AG04449 (cell line): ENCODE data around the gene SCFD2.

Experiments used
- CTCF ChIA-PET: fragments of 350-600 bp; formaldehyde crosslinking; extraction: SDS; loops from one replicate; lab custom pipeline; 2021; ENCODE audit warnings: antibody characterized with exemption; lab: Yijun Ruan, JAX
- POLR2A ChIA-PET: fragments of 400-600, 350-600 bp; formaldehyde crosslinking; extraction: SDS; loops from one replicate; lab custom pipeline; 2020; ENCODE audit warnings: antibody characterized with exemption, inconsistent platforms; lab: Yijun Ruan, JAX
- DNase-seq: peaks from one replicate; pipeline ENCODE4 v3.0.0-alpha.2; 2010; ENCODE audit warnings: low read depth, low spot score
- H3K4me3 ChIP-seq: 2 replicates; pipeline ENCODE4 v1.5.1; 2011; ENCODE audit warnings: low read depth, mild to moderate bottlenecking, control low read depth, low read length
- TF ChIP-seq, protein P1 (sequence below): IDR thresholded peaks from one replicate; pipeline ENCODE4 v1.5.1; 2011; ENCODE audit warnings: mild to moderate bottlenecking, moderate library complexity, low read length, control low read depth, inconsistent platforms; ENCODE audit not compliant: insufficient read depth; ENCODE audit errors: missing control alignments

SCFD2 gene

GRCh38 chr4:52865300-52865699 is 500.6 kb downstream of the SCFD2 start:
- ChIA-PET CTCF (no interaction called here), POLR2A (no interaction called here)
- DNase-seq: no peak
- TF ChIP-seq, protein P1, sequence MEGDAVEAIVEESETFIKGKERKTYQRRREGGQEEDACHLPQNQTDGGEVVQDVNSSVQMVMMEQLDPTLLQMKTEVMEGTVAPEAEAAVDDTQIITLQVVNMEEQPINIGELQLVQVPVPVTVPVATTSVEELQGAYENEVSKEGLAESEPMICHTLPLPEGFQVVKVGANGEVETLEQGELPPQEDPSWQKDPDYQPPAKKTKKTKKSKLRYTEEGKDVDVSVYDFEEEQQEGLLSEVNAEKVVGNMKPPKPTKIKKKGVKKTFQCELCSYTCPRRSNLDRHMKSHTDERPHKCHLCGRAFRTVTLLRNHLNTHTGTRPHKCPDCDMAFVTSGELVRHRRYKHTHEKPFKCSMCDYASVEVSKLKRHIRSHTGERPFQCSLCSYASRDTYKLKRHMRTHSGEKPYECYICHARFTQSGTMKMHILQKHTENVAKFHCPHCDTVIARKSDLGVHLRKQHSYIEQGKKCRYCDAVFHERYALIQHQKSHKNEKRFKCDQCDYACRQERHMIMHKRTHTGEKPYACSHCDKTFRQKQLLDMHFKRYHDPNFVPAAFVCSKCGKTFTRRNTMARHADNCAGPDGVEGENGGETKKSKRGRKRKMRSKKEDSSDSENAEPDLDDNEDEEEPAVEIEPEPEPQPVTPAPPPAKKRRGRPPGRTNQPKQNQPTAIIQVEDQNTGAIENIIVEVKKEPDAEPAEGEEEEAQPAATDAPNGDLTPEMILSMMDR: no peak
- H3K4me3 ChIP-seq: no peak overlapping the region

DNA sequence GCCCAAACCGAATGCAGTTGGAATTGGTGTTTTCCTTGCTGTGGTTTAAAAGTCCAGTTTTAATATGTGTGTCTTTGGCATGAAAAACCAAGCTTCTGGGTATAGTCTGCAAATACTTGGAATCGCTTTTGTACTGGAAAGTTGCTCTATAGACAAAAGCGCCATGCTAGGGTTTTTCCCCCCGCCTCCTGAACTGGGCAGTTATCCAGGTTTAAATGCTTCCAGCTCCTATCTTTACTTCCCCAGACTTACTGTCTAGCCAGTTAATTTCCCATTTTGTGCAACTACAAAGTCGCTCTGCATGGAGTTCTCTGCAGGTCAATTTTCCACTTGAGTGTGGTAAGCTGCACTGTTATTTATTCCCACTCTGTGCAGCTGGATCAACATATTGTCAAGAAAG is 501.1 kb downstream of the SCFD2 start:
- no peak overlapping the region for H3K4me3 ChIP-seq
- ChIA-PET POLR2A (no interaction called here), CTCF (interaction anchor here (0.7 to 1.2 kb wide), 2 partner anchors 47 to 120 kb away, joined by 3 read pairs; no protein-coding TSS in a partner anchor)
- TF ChIP-seq, protein P1: no peak
- DNase-seq: peak; percentile 23

DNA sequence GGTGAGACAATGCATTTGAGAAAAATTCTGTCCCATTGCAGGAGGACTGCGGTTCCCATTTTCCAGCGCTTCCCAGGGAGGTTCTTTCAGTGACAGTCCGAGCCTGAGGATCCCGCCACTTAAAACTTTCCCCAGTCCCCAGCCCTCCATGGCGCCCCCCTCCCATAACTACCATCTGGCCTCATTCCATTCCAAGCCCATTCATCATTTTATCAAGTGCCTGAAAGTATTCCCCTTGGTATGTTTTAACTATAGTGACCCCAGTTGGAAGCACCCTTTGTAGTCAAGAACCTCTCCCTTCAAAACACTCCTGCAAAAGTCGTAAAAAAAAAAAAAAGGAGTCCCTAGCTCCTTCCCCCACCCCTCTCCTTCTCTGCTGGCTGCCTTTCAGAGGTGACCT is 502.5 kb downstream of the SCFD2 start:
- CTCF ChIA-PET: interaction anchor here (1.0 to 1.3 kb wide), 3 partner anchors 11 to 318 kb away, joined by 3 to 4 read pairs (median 3); no protein-coding TSS in a partner anchor
- no peak for DNase-seq

GRCh38 chr4:52862639-52863161 is 503.2 kb downstream of the SCFD2 start:
- POLR2A ChIA-PET: no interaction called here
- peak overlapping the region; percentile 73 for H3K4me3 ChIP-seq
- CTCF ChIA-PET: interaction anchor here (1.0 kb wide), 1 partner anchor 120 kb away, joined by 4 read pairs; no protein-coding TSS in a partner anchor
- TF ChIP-seq, protein P1: no peak
- no peak for DNase-seq

More for the DNA sequence above, 502.5 kb downstream of the SCFD2 start:
- POLR2A ChIA-PET: no interaction called here
- H3K4me3 ChIP-seq: no peak overlapping the region
- TF ChIP-seq, protein P1: no peak

- TF ChIP-seq, protein P1: no peak
- DNase-seq: no peak
- H3K4me3 ChIP-seq: peak within 1 kb of the TSS; percentile 73
- ChIA-PET POLR2A (no interaction called here), CTCF (interaction anchor here (1.1 to 1.2 kb wide), 2 partner anchors 23 to 47 kb away, joined by 3 read pairs; no protein-coding TSS in a partner anchor)
Observed at GRCh38 chr4:52861879-52862616, 503.8 kb downstream of the SCFD2 start, which contains the start of gene RASL11B. Gene RASL11B, plus strand, starts transcription at chr4:52862317. Its CDS starts 191 bp downstream, at chr4:52862508.
